ENCODE data around the gene WDR36. TPM values are rescaled to one million over a fixed set of nuclear protein-coding genes. Genes with fewer than 3 reads are reported as not detected.

WDR36 gene
- total and polyA plus RNA-seq, 2 of the 13 experiments (the other 11 are each of a cell fraction or from before 2014, with no cell fraction given), result 18.2 to 40.6 TPM

DNA sequence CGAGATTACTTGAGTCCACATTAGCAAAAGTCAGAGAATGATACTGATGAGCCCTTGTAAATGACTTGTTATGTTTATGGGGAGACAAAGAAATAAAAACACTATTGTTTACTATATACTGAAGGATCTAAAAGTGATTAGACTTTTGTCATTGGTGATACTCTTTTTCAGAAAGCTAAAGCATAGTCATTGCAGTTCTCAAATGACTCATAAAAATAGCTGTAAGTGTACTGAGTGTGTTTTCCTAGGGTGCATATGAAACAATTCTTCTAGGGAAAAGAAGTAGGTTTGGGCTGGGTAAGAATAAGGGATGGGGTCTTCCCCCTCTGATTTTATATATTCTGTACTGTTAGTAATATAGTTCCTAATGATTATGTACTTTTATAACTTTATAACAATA lies 32.6 kb downstream of the WDR36 start (continued):
- TF ChIP-seq, protein P1, sequence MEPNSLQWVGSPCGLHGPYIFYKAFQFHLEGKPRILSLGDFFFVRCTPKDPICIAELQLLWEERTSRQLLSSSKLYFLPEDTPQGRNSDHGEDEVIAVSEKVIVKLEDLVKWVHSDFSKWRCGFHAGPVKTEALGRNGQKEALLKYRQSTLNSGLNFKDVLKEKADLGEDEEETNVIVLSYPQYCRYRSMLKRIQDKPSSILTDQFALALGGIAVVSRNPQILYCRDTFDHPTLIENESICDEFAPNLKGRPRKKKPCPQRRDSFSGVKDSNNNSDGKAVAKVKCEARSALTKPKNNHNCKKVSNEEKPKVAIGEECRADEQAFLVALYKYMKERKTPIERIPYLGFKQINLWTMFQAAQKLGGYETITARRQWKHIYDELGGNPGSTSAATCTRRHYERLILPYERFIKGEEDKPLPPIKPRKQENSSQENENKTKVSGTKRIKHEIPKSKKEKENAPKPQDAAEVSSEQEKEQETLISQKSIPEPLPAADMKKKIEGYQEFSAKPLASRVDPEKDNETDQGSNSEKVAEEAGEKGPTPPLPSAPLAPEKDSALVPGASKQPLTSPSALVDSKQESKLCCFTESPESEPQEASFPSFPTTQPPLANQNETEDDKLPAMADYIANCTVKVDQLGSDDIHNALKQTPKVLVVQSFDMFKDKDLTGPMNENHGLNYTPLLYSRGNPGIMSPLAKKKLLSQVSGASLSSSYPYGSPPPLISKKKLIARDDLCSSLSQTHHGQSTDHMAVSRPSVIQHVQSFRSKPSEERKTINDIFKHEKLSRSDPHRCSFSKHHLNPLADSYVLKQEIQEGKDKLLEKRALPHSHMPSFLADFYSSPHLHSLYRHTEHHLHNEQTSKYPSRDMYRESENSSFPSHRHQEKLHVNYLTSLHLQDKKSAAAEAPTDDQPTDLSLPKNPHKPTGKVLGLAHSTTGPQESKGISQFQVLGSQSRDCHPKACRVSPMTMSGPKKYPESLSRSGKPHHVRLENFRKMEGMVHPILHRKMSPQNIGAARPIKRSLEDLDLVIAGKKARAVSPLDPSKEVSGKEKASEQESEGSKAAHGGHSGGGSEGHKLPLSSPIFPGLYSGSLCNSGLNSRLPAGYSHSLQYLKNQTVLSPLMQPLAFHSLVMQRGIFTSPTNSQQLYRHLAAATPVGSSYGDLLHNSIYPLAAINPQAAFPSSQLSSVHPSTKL (CRISPR knock-in tag; IDR thresholded peaks at IDR 0.05), result no peak

DNA sequence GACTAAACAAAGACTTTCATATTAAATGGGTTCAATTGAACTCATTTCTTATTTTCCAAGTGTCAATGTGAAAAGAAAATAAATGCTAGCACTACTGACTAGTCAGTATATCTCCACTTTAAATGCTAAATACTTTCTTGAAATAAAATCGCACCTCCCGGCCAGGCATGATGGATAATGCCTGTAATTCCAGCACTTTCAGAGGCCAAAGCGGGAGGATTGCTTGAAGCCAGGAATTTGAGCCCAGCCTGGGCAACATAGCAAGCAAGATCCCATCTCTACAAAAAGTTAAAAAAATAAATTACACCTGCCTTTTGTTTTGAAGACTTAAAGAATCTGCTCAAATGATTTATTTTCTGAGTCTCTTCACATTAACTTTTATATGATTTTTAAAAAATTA lies 34.7 kb downstream of the WDR36 start:
- WGBS (ENCODE audit: low lambda C conversion rate), result 94% methylated on average over 3 of the region's 3 CpGs
- Histone ChIP-seq H3K9ac (ENCODE audit: insufficient read depth, low read depth, low read length) (no peak overlapping the region), H3K27ac (ENCODE audit: extremely low read length, insufficient read depth, low read length) (no peak overlapping the region), H3K27me3 (ENCODE audit: control insufficient read depth in 1 of 2, insufficient read depth in 2 of 2, low read length in 2 of 2) (no peaks in the 10 kb centered on the region; a peak in 1 of 5 replicates), H3K79me2 (ENCODE audit: insufficient read depth, low read length) (no peaks in the 10 kb centered on the region), H3K9me3 (ENCODE audit: low read length) (no peaks in the 10 kb centered on the region), H3K4me2 (ENCODE audit: low read depth, low read length) (no peak overlapping the region), H3K36me3 (replicated peaks in 1 of 2; ENCODE audit: control insufficient read depth in 1 of 2, insufficient read depth in 2 of 2, low read length in 2 of 2) (peaks cover 4 to 27% of the 10 kb centered on the region in 2 experiments; a peak in 3 of 5 replicates), H3K4me1 (ENCODE audit: insufficient read depth, low read length) (no peaks in the 10 kb centered on the region), H3K4me3 (replicated peaks in 1 of 3; ENCODE audit: insufficient read depth in 1 of 3, low read depth in 2 of 3, low read length in 3 of 3) (no peak overlapping the region), H2AFZ (ENCODE audit: low read length) (no peak overlapping the region), H4K20me1 (ENCODE audit: insufficient read depth, low read length) (no peaks in the 10 kb centered on the region)
- FAIRE-seq, result no peak
- POLR2A ChIA-PET, result no interaction called here
- intact Hi-C loops (cut with micrococcal nuclease; ENCODE audit: unreplicated experiment) (no loop called here), in situ Hi-C loops (cut with HindIII; ENCODE audit: extremely low pct_ligation_motif_present, low pct_unique_long_range_greater_than_20kb) (no loop called here)
- CTCF ChIA-PET (ENCODE audit: low intra/inter-chr PET ratio, low total read pairs), result no interaction called here
- ATAC-seq, result no peak
- no peak for DNase-seq (ENCODE audit: low spot score)
- no TSS peak for BruUV-seq (replicated peaks)
- TF ChIP-seq, protein P2, sequence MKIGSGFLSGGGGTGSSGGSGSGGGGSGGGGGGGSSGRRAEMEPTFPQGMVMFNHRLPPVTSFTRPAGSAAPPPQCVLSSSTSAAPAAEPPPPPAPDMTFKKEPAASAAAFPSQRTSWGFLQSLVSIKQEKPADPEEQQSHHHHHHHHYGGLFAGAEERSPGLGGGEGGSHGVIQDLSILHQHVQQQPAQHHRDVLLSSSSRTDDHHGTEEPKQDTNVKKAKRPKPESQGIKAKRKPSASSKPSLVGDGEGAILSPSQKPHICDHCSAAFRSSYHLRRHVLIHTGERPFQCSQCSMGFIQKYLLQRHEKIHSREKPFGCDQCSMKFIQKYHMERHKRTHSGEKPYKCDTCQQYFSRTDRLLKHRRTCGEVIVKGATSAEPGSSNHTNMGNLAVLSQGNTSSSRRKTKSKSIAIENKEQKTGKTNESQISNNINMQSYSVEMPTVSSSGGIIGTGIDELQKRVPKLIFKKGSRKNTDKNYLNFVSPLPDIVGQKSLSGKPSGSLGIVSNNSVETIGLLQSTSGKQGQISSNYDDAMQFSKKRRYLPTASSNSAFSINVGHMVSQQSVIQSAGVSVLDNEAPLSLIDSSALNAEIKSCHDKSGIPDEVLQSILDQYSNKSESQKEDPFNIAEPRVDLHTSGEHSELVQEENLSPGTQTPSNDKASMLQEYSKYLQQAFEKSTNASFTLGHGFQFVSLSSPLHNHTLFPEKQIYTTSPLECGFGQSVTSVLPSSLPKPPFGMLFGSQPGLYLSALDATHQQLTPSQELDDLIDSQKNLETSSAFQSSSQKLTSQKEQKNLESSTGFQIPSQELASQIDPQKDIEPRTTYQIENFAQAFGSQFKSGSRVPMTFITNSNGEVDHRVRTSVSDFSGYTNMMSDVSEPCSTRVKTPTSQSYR (CRISPR knock-in tag; IDR thresholded peaks at IDR 0.05; ENCODE audit: borderline replicate concordance), result no peak
- TF ChIP-seq PTBP1 (IDR thresholded peaks at IDR 0.05; ENCODE audit: low read depth, low read length, poor library complexity, severe bottlenecking) (no peak), ZFY (CRISPR knock-in tag; IDR thresholded peaks at IDR 0.05) (no peak), YY1 (IDR thresholded peaks at IDR 0.05; ENCODE audit: insufficient read depth, insufficient replicate concordance, low read depth, low read length) (no peak), ZNF446 (CRISPR knock-in tag; IDR thresholded peaks at IDR 0.05) (no peak)
- TF ChIP-seq, protein P3, sequence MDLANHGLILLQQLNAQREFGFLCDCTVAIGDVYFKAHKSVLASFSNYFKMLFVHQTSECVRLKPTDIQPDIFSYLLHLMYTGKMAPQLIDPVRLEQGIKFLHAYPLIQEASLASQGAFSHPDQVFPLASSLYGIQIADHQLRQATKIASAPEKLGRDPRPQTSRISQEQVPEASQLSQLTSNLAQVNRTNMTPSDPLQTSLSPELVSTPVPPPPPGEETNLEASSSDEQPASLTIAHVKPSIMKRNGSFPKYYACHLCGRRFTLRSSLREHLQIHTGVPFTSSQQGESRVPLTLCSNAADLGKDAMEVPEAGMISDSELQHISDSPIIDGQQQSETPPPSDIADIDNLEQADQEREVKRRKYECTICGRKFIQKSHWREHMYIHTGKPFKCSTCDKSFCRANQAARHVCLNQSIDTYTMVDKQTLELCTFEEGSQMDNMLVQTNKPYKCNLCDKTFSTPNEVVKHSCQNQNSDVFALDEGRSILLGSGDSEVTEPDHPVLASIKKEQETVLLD (CRISPR knock-in tag; IDR thresholded peaks at IDR 0.05; ENCODE audit: low read depth), result no peak
- TF ChIP-seq, protein P4, sequence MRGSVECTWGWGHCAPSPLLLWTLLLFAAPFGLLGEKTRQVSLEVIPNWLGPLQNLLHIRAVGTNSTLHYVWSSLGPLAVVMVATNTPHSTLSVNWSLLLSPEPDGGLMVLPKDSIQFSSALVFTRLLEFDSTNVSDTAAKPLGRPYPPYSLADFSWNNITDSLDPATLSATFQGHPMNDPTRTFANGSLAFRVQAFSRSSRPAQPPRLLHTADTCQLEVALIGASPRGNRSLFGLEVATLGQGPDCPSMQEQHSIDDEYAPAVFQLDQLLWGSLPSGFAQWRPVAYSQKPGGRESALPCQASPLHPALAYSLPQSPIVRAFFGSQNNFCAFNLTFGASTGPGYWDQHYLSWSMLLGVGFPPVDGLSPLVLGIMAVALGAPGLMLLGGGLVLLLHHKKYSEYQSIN (CRISPR knock-in tag; IDR thresholded peaks at IDR 0.05; ENCODE audit: borderline replicate concordance), result no peak
- TF ChIP-seq, protein P5, sequence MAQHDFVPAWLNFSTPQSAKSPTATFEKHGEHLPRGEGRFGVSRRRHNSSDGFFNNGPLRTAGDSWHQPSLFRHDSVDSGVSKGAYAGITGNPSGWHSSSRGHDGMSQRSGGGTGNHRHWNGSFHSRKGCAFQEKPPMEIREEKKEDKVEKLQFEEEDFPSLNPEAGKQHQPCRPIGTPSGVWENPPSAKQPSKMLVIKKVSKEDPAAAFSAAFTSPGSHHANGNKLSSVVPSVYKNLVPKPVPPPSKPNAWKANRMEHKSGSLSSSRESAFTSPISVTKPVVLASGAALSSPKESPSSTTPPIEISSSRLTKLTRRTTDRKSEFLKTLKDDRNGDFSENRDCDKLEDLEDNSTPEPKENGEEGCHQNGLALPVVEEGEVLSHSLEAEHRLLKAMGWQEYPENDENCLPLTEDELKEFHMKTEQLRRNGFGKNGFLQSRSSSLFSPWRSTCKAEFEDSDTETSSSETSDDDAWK (CRISPR knock-in tag; IDR thresholded peaks at IDR 0.05), result no peak
